GM12891 (cell line): ENCODE data around the gene ACAD9.
A peak's percentile ranks its signal among the peaks of the same experiment; 100 is the strongest.

Source experiments
- POLR2A ChIP-seq: IDR thresholded peaks from 2 replicates; pipeline ENCODE4 v1.6.1; 2011; ENCODE audit warnings: low read depth, low read length, control low read depth
- TAF1 ChIP-seq: IDR thresholded peaks from 2 replicates; pipeline ENCODE4 v1.6.1; 2011; ENCODE audit warnings: low read depth, low read length, control low read depth

DNA sequence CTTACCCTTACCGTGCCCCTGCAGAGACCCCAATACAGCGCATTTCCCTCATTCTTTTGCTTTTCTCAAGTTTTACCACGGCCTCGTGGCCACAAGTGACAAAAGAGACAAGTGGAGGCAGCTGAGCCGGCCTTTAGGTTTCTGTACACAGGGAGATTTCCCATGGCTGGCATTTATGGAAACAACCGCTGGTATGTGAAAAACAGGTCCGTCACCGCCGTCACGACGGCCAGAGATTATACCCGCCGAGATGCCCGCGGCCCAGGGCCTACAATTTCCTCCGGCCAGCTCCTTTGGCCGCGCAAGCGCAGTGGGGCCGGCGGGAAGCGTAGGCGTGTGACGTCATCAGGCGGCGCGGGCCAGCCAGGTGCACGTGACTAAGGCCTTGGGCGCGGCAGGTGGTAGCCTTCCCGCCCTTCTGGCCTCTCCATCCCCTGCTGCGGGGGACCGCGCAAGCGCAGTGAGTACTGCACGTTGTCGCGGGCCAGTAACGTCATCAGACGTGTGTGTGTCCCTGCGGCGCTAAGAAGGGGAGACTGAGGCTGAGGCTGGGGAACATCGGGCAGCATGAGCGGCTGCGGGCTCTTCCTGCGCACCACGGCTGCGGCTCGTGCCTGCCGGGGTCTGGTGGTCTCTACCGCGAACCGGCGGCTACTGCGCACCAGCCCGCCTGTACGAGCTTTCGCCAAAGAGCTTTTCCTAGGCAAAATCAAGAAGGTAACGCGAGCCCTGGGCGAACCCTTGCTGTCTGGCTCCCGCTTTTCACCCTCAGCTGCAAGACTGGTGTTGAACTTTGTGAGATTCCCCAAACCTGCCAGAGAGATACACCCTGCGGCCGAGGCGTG, at the start of gene ACAD9:
- TF ChIP-seq POLR2A = peak; percentile 91
- TF ChIP-seq TAF1 = peak; percentile 82; the same call in 1 of the 2 replicates
